Kidney epithelial cell (primary cell): ENCODE results near the gene GPATCH11. TPM values are rescaled to one million over a fixed set of nuclear protein-coding genes. Genes with fewer than 3 reads are reported as not detected.

Source experiments
- DNase-seq: peaks from one replicate; pipeline ENCODE4 v3.0.0-alpha.2; 2010; ENCODE audit warnings: low read depth
- H3K27me3 ChIP-seq: 2 replicates; pipeline ENCODE4 v1.6.0; 2011; ENCODE audit warnings: low read length; ENCODE audit not compliant: control insufficient read depth, insufficient read depth
- H3K36me3 ChIP-seq: 2 replicates; pipeline ENCODE4 v1.5.1; 2011; ENCODE audit warnings: low read length; ENCODE audit not compliant: control insufficient read depth, insufficient read depth
- H3K4me3 ChIP-seq: 2 replicates; pipeline ENCODE4 v1.5.1; 2011; ENCODE audit warnings: low read depth, mild to moderate bottlenecking, control low read depth, low read length
- CTCF ChIP-seq: IDR thresholded peaks from 2 replicates; pipeline ENCODE4 v1.5.1; 2011; ENCODE audit warnings: mild to moderate bottlenecking, moderate library complexity, low read length, control low read depth, inconsistent platforms; ENCODE audit not compliant: insufficient read depth, poor library complexity, severe bottlenecking
- total RNA-seq: library from RNA; depleted of rRNA; stranded (reverse); fragments of >200 nt; gene quantifications from 2 replicates; pipeline ENCODE4 v1.2.3, GENCODE V29; 2015

GPATCH11 gene
- total RNA-seq = 4.4 and 6.1 TPM in 2 replicates

GRCh38 chr2:37083873-37084794 lies at the start of gene GPATCH11, which contains the start of gene HEATR5B:
Gene GPATCH11, plus strand, starts transcription at chr2:37084518. Its CDS starts 3,864 bp downstream, at chr2:37088382.
Gene HEATR5B, minus strand, starts transcription at chr2:37084372. Its CDS starts 958 bp downstream, at chr2:37083414.
- Histone ChIP-seq H3K27me3 (no peaks in the 10 kb centered on the region), H3K36me3 (no peaks in the 10 kb centered on the region), H3K4me3 (peak within 1 kb of the TSS; percentile 96)
- TF ChIP-seq CTCF = no peak
- peak; percentile 92 for DNase-seq

GRCh38 chr2:37037771-37038170 lies 46.5 kb upstream of the GPATCH11 start:
- Histone ChIP-seq H3K36me3 (no peaks in the 10 kb centered on the region), H3K4me3 (no peak overlapping the region), H3K27me3 (no peaks in the 10 kb centered on the region)
- TF ChIP-seq CTCF = no peak
- no peak for DNase-seq

DNA sequence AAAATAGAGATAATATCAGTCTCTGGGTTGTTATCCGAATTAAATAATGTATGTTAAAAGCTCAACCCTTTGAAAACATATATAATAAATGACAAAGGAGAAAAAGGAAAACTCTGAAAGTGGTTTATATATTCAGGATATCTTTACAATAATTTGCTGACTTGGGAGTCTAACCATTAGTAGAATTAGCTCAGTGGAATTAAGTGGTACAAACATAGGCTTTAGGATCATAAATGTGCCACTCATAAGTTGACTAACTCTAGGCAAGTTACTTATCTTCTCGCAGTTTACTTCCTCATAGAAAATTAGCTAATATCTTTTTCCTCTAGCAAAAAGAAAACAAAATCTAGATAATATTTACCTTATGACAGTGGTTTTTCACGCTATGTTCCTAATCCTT lies 44.7 kb upstream of the GPATCH11 start:
- no peak for TF ChIP-seq CTCF
- DNase-seq = no peak
- Histone ChIP-seq H3K4me3 (no peak overlapping the region), H3K36me3 (no peaks in the 10 kb centered on the region), H3K27me3 (no peaks in the 10 kb centered on the region)

DNA sequence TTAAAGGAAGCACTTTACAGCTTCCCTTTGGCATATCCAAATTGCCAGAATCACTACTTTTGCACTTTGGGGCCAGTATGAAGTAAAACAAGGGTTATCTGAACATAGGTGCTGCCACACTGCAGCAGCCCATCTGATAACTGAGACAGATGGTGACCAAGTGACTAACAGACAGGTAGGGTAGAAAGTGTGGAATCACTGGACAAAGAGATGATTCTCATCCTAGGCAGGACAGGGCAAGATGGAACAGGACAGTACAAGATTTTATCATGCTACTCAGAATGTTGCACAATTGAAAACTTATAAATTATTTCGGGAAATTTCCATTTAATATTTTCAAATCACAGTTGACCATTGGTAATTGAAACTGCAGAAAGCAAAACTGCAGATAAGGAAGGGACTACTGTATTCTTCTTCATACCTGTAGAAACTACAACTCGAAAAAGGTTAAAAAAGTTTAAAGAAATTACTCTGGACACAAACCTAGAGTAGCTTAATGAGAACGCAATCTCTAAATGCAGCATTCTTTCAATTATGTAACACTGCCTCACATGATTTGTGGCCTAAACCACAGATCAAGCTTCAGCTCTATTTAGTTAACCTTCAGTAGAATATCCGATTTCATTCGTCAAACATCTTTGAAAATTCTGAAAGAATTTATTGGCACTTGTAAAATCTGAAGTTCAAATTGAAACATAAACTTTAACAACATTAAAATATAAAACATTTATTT lies 31.6 kb upstream of the GPATCH11 start:
- H3K27me3 ChIP-seq = no peaks in the 10 kb centered on the region
- H3K36me3 ChIP-seq = no peaks in the 10 kb centered on the region
- H3K4me3 ChIP-seq = no peak overlapping the region
- DNase-seq = no peak
- TF ChIP-seq CTCF = no peak

- H3K27me3 ChIP-seq = no peaks in the 10 kb centered on the region
- no peak overlapping the region for H3K4me3 ChIP-seq
- no peak for DNase-seq
- no peak for TF ChIP-seq CTCF
- H3K36me3 ChIP-seq = no peaks in the 10 kb centered on the region
Measured at GRCh38 chr2:37059841-37060240, 24.5 kb upstream of the GPATCH11 start.
